ENCODE results near the gene PCLO.

DNA sequence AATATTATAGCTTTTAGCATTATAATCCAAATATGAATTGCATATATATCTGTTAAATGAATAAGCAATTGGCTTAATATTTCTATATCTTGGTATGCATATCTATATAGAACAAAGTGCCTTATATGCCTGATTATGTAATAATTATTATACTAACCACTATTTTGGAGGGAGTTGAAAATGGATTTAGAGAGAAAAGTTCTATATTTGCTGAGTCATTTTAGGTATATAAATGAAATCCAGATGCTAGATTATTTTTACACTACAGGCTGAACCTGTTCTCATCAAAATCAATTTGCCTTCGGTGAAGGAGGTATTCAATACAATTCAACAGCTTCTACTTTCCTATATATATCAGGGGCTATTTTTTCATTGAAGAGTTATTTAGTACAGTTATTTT, 276.4 kb downstream of the PCLO start:
- TF ChIP-seq POLR2AphosphoS5 (IDR thresholded peaks at IDR 0.05; ENCODE audit: low read depth, low read length), result no peak
- no peak for TF ChIP-seq TAF1 (IDR thresholded peaks at IDR 0.05; ENCODE audit: borderline replicate concordance, low read depth, low read length)
